ENCODE data around the gene SDK1. TPM values are rescaled to one million over a fixed set of nuclear protein-coding genes. Genes with fewer than 3 reads are reported as not detected.

Gene SDK1
- total and polyA plus RNA-seq, 2 of the 8 experiments (the other 6 are each of a cell fraction or from before 2014, with no cell fraction given), result 3.3 to 7.2 TPM

DNA sequence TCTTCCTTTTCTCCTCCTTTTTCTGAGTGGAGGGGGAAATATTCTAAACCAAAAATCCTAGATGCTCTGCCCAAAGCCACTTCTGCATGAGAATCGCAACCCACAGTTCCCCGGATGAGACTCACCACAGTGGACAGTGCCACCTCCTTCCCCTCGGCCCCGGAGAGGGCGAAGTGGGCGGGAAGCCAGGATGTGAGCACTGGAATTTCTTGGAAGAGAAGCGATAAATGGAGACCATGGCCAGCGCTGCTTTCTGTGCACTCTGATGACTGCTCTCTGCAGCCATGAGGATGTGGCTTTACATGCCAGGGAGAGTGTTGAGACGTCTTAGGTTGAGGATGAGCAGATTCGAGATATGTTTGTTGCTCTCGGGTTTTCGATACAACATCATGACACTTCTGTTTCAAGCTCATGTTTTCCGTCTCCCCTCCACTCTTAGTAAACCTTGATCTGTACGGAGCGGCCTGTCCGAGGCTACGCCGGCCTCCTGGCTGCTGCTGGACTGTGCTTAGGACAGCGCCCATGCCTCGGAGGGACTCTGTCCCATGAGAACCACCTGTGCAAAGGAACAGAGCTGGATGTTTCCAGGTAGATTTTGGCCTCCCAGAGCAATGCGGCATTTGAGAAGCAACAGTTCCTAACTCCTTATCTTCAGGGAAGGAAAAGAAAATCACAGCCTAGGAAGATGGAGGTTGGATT lies 966.4 kb downstream of the SDK1 start (continued):
- TF ChIP-seq FOSL1 (IDR thresholded peaks at IDR 0.05; ENCODE audit: insufficient read depth, low read depth, low read length) (no peak), SIX5 (IDR thresholded peaks at IDR 0.05; ENCODE audit: low read depth, low read length) (no peak)
